Tibial nerve (tissue), 4 donors: Measurements from ENCODE around the gene NMNAT1.

Experiments
- EP300 ChIP-seq, 2 donors: sonication (generic); formaldehyde crosslinking; IDR thresholded peaks; one replicate each; pipeline ENCODE4 v1.6.1; 2017; ENCODE audit warnings: antibody characterized with exemption in 2 of 2, mild to moderate bottlenecking in 1 of 2
- POLR2A ChIP-seq, 2 donors: fragments of 450-650 bp; IDR thresholded peaks; one replicate each; pipeline ENCODE4 v1.6.1; 2017; ENCODE audit warnings: antibody characterized with exemption in 2 of 2, mild to moderate bottlenecking in 2 of 2, moderate library complexity in 2 of 2
- TF ChIP-seq, protein P1 (sequence below), 5 experiments: fragments of 200-600 bp in 3 of 5; fragments of 450-650 bp in 2 of 5; sonication (generic) in 3 of 5; IDR thresholded peaks; one replicate each; pipeline ENCODE4 v1.5.1; 2016 to 2019; ENCODE audit warnings: antibody characterized with exemption in 5 of 5, mild to moderate bottlenecking in 3 of 5, moderate library complexity in 2 of 5

DNA sequence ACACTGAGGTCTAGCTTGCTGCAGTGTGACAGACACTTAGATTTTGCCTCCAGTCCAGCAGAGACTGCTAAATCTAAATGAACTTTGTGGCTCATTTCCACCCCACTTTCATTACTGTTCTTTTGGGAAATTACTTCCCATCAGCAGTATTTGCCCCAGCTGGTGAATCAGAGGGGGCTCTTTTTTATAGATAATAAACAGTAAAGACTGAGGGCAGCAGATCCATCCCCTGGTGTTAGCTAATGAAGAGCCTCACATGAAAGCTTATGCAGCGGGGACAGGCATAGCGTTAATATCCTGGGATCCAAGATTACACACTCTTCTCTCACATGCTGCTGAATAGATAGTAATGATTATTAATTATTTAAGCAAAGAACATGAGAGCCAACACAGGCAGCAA lies 26.8 kb upstream of the NMNAT1 start:
- TF ChIP-seq, protein P1, sequence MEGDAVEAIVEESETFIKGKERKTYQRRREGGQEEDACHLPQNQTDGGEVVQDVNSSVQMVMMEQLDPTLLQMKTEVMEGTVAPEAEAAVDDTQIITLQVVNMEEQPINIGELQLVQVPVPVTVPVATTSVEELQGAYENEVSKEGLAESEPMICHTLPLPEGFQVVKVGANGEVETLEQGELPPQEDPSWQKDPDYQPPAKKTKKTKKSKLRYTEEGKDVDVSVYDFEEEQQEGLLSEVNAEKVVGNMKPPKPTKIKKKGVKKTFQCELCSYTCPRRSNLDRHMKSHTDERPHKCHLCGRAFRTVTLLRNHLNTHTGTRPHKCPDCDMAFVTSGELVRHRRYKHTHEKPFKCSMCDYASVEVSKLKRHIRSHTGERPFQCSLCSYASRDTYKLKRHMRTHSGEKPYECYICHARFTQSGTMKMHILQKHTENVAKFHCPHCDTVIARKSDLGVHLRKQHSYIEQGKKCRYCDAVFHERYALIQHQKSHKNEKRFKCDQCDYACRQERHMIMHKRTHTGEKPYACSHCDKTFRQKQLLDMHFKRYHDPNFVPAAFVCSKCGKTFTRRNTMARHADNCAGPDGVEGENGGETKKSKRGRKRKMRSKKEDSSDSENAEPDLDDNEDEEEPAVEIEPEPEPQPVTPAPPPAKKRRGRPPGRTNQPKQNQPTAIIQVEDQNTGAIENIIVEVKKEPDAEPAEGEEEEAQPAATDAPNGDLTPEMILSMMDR (IDR thresholded peaks at IDR 0.05): no peak
- TF ChIP-seq POLR2A (IDR thresholded peaks at IDR 0.05): no peak
- no peak for TF ChIP-seq EP300 (IDR thresholded peaks at IDR 0.05)
